H54 (cell line): ENCODE results near the gene NFKBIB.
"Not testable (repeated sequence)": the region's sequence is repeated elsewhere in the genome, so short reads cannot be mapped to it uniquely, and the experiment has no call there.

Experiments
- DNase-seq: peaks from one replicate; pipeline ENCODE4 v3.0.0; 2011; ENCODE audit warnings: low spot score, mixed read lengths; ENCODE audit not compliant: insufficient read length
- FAIRE-seq: peaks from 3 replicates; lab custom pipeline; 2011; peaks lifted over from hg19 to GRCh38; lab: Jason Lieb, UNC
- POLR2A ChIP-seq: IDR thresholded peaks from 2 replicates; pipeline ENCODE4 v1.6.1; 2011; ENCODE audit warnings: low read depth, mild to moderate bottlenecking, low read length

The NFKBIB gene

GRCh38 chr19:38933544-38933943 is 33.8 kb downstream of the NFKBIB start:
- FAIRE-seq (no peak), DNase-seq (no peak)
- no peak for TF ChIP-seq POLR2A

- FAIRE-seq: no peak
- no peak for DNase-seq
- TF ChIP-seq POLR2A: no peak
Measured at GRCh38 chr19:38939957-38940356, 40.2 kb downstream of the NFKBIB start.

- not testable (repeated sequence) for DNase-seq, FAIRE-seq
Measured at GRCh38 chr19:38941466-38941865, 41.7 kb downstream of the NFKBIB start.

- no peak for DNase-seq
- no peak for TF ChIP-seq POLR2A
- FAIRE-seq: no peak
Measured at GRCh38 chr19:38941979-38942378, 42.2 kb downstream of the NFKBIB start.

- no peak for DNase-seq
- no peak for TF ChIP-seq POLR2A
- no peak for FAIRE-seq
Measured at GRCh38 chr19:38942471-38943181, 42.9 kb downstream of the NFKBIB start.

- FAIRE-seq (no peak), DNase-seq (no peak)
- no peak for TF ChIP-seq POLR2A
Measured at GRCh38 chr19:38944981-38945506, 45.3 kb downstream of the NFKBIB start.

GRCh38 chr19:38945562-38946228 is 45.9 kb downstream of the NFKBIB start:
- DNase-seq (no peak), FAIRE-seq (no peak)
- TF ChIP-seq POLR2A: no peak

- no peak for DNase-seq
- FAIRE-seq: no peak
- TF ChIP-seq POLR2A: no peak
Measured at GRCh38 chr19:38946229-38947010, 46.7 kb downstream of the NFKBIB start.

GRCh38 chr19:38949580-38950367 is 50.0 kb downstream of the NFKBIB start:
- no peak for TF ChIP-seq POLR2A
- no peak for FAIRE-seq
- DNase-seq: no peak

GRCh38 chr19:38951187-38951586 is 51.4 kb downstream of the NFKBIB start:
- no peak for TF ChIP-seq POLR2A
- FAIRE-seq (no peak), DNase-seq (no peak)

GRCh38 chr19:38952395-38953165 is 52.8 kb downstream of the NFKBIB start:
- FAIRE-seq (no peak), DNase-seq (no peak)
- TF ChIP-seq POLR2A: no peak

- TF ChIP-seq POLR2A: no peak
- FAIRE-seq (no peak), DNase-seq (no peak)
Measured at GRCh38 chr19:38953677-38954076, 53.9 kb downstream of the NFKBIB start.

GRCh38 chr19:38956264-38956663 is 56.5 kb downstream of the NFKBIB start:
- DNase-seq (no peak), FAIRE-seq (no peak)
- no peak for TF ChIP-seq POLR2A
